Pancreas (tissue), 10 donors: Measurements from ENCODE around the gene SLITRK1. TPM values are rescaled to one million over a fixed set of nuclear protein-coding genes. Genes with fewer than 3 reads are reported as not detected.
A peak's percentile ranks its signal among the peaks of the same experiment; 100 is the strongest.

Experiments used
- ATAC-seq, 4 donors: fragments of 200-7000 bp; cut with Tn5 transposase; one replicate each; pipeline versions ENCODE4 v1.8.0 to v1.9.1; 2020; ENCODE audit warnings: mild to moderate bottlenecking in 4 of 4, moderate library complexity in 4 of 4
- DNase-seq, 6 donors: peaks; one replicate each; pipeline ENCODE4 v3.0.0-alpha.2; 2020
- FAIRE-seq: peaks from 2 replicates; lab custom pipeline; 2012; peaks lifted over from hg19 to GRCh38; lab: Jason Lieb, UNC
- H3K27ac ChIP-seq, 4 donors: fragments of 200-600 bp; sonication (generic); 1 replicate in 3 of 4; 2 replicates in 1 of 4; pipeline versions ENCODE4 v1.5.0 to v1.8.0; 2020
- H3K27me3 ChIP-seq, 4 donors: fragments of 200-600 bp; one replicate each; pipeline ENCODE4 v1.8.0; 2021
- H3K36me3 ChIP-seq, 3 donors: fragments of 200-600 bp; sonication (generic) in 1 of 3; one replicate each; pipeline versions ENCODE4 v1.5.0 to v1.8.0; 2020 to 2021
- H3K4me1 ChIP-seq, 3 donors: fragments of 200-600 bp; one replicate each; pipeline ENCODE4 v1.8.0; 2021
- H3K4me3 ChIP-seq, 4 donors: fragments of 200-600 bp; sonication (generic) in 2 of 4; one replicate each; pipeline versions ENCODE4 v1.5.0 to v1.8.0; 2020 to 2021
- H3K9me3 ChIP-seq, 4 donors: fragments of 200-600 bp; one replicate each; pipeline ENCODE4 v1.8.0; 2021
- WGBS, 2 donors: extraction: QIAGEN DNeasy Blood & Tissue Kit; methylation state at CpG; one replicate each; pipeline ENCODE4 v1.1.7; 2013; 5-methylcytosine and 5-hydroxymethylcytosine counted together
- intact Hi-C, 3 donors: fragments of 100-400 bp; cut with DNase I; formaldehyde crosslinking; loops; one replicate each; pipeline versions ENCODE4 v1.11.1 to v1.14.2; 2022
- polyA plus RNA-seq, 2 donors: library from polyadenylated mRNA; stranded (reverse); fragments of 200-250 nt; gene quantifications; one replicate each; pipeline ENCODE4 v1.2.3, GENCODE V29; 2013
- total RNA-seq, 6 donors: library from RNA; stranded (reverse); fragmentation: NEBNext Ultra II Directional in 4 of 6; extraction: Animal tissue kit (Norgen Biotek cat#: 25700) in 4 of 6; gene quantifications; one replicate each; pipeline versions ENCODE4 v1.2.1 to v1.2.4, GENCODE V29; 2021 to 2023
- TF ChIP-seq, protein P1 (sequence below), 4 donors: fragments of 200-600 bp; sonication (generic) in 3 of 4; IDR thresholded peaks; one replicate each; pipeline versions ENCODE4 v1.5.0 to v1.8.0; 2021; ENCODE audit warnings: antibody characterized with exemption in 4 of 4
- donor health status: healthy with polysubstance abuse.
- donor health status: DM: no; HTN: no; CAD: no; lungs with moderate emphysema.
- donor health status: DM: no; HTN: no; CAD: no.
- donor health status: control.
- donor health status: control.
- donor health status: Bipolar disorder and iron deficiency.
- donor health status: DM: yes; HTN: yes; CAD: no.
- donor health status: DM: no; HTN: no; CAD: no.
- donor health status: DM: no; HTN: no; CAD: no.
- donor health status: DM: yes; HTN: yes; CAD: no.

The SLITRK1 gene
- total and polyA plus RNA-seq, 8 donors: 0.18 to 1.0 (median 0.27) TPM

DNA sequence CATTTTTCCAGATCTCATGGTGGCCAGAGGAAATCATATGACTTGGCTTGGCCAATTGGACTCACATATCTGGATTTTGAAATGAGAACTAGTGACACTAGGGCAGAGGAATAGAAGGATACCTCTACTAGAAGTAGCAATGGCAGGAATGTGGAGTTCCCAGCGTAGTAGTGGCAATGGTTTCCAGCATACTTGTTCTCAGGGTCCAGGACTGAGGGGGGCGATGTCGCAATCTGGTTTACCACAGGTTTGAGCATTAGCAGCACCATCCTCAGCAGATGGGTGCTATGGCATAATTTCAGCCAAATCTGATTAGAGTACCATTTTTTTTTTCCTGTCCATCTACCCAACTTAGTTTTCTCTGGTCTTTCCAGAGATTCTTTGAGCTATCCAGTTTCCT is 8.1 kb upstream of the SLITRK1 start:
- intact Hi-C loops: no loop called here
- Histone ChIP-seq H3K27ac (no peak overlapping the region), H3K4me1 (no peaks in the 10 kb centered on the region), H3K9me3 (no peaks in the 10 kb centered on the region), H3K36me3 (no peaks in the 10 kb centered on the region), H3K27me3 (no peaks in the 10 kb centered on the region), H3K4me3 (no peak overlapping the region)
- 93 to 97% methylated on average over 3 of the region's 3 CpGs for WGBS, 2 donors
- no peak for FAIRE-seq
- no peak for DNase-seq
- TF ChIP-seq, protein P1, sequence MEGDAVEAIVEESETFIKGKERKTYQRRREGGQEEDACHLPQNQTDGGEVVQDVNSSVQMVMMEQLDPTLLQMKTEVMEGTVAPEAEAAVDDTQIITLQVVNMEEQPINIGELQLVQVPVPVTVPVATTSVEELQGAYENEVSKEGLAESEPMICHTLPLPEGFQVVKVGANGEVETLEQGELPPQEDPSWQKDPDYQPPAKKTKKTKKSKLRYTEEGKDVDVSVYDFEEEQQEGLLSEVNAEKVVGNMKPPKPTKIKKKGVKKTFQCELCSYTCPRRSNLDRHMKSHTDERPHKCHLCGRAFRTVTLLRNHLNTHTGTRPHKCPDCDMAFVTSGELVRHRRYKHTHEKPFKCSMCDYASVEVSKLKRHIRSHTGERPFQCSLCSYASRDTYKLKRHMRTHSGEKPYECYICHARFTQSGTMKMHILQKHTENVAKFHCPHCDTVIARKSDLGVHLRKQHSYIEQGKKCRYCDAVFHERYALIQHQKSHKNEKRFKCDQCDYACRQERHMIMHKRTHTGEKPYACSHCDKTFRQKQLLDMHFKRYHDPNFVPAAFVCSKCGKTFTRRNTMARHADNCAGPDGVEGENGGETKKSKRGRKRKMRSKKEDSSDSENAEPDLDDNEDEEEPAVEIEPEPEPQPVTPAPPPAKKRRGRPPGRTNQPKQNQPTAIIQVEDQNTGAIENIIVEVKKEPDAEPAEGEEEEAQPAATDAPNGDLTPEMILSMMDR (IDR thresholded peaks at IDR 0.05): no peak
- ATAC-seq: no peak

DNA sequence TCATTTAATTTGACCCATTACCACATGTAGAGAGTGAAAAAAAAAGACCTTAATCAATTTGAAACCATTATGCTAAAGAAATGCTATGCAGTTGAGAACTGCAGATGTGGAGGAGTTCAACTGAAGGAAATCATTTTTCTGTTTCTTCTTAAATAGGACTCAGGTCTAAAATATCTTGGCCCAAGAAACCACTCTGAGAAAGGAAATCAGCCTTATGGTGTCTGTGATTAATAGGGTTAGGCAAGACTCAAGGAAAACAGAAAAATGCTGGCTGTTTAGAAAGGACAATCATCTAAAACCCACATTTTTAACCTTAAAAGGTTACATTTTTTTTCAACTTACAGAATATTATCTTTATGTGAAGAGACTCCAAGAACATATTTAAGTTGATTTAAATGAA is 1.9 kb upstream of the SLITRK1 start:
- Histone ChIP-seq H3K4me3 (no peak overlapping the region), H3K27ac (no peak overlapping the region), H3K27me3 (no peaks in the 10 kb centered on the region), H3K9me3 (no peaks in the 10 kb centered on the region), H3K36me3 (no peaks in the 10 kb centered on the region), H3K4me1 (no peaks in the 10 kb centered on the region)
- TF ChIP-seq, protein P1 (IDR thresholded peaks at IDR 0.05): no peak
- ATAC-seq: no peak
- intact Hi-C loops: no loop called here
- no peak for DNase-seq
- no peak for FAIRE-seq

DNA sequence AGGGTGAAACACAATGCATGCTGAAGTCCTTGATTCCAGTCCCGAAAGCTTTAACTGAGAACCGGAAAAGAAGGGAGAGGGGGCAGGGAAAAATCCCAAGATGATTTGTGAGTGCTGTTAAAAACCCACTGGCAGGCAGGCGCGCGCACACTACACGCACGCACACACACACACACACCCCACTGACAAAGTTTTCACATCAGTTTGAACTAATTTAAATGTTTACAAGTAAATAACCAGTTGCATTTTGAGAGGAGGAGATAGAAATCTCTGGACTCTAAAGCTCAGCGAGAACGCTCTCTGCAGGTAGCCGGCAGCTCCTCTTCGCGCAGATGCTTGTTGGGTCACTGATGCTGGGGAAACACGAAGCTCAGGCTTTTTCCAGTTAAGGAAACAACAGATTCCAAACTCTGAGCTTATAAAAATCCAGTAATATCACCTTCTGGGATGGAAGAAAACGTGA is 818 bp upstream of the SLITRK1 start:
- TF ChIP-seq, protein P1 (IDR thresholded peaks at IDR 0.05): no peak

GRCh38 chr13:83882606-83882959 is 309 bp upstream of the SLITRK1 start:
- Histone ChIP-seq H3K27ac (peak overlapping the region in 2 of 4 donors; percentile 7 to 22), H3K9me3 (no peaks in the 10 kb centered on the region), H3K4me1 (no peaks in the 10 kb centered on the region), H3K36me3 (no peaks in the 10 kb centered on the region), H3K27me3 (no peaks in the 10 kb centered on the region), H3K4me3 (peak overlapping the region in 3 of 4 donors; percentile 6 to 42 (median 37))
- intact Hi-C loops: no loop called here
- peak; percentile 3 to 17 (median 6) for ATAC-seq
- TF ChIP-seq, protein P1 (IDR thresholded peaks at IDR 0.05): no peak
- 4 to 7% methylated on average over 9 of the region's 9 CpGs for WGBS, 2 donors
- DNase-seq: no peak
- no peak for FAIRE-seq

More for the DNA sequence above, 818 bp upstream of the SLITRK1 start:
- H3K27ac ChIP-seq: no peak overlapping the region
- no peaks in the 10 kb centered on the region for H3K36me3 ChIP-seq
- FAIRE-seq: no peak
- peak in 3 of 4 donors; percentile 21 to 44 (median 40) for ATAC-seq
- no peaks in the 10 kb centered on the region for H3K9me3 ChIP-seq
- DNase-seq: no peak
- H3K4me1 ChIP-seq: no peaks in the 10 kb centered on the region
- WGBS, 2 donors: 3 to 6% methylated on average over 14 of the region's 14 CpGs
- intact Hi-C loops: no loop called here
- H3K4me3 ChIP-seq: peak overlapping the region in 2 of 4 donors; percentile 37 to 42
- no peaks in the 10 kb centered on the region for H3K27me3 ChIP-seq

GRCh38 chr13:83881140-83881684 is 1.1 kb downstream of the SLITRK1 start:
- FAIRE-seq: no peak
- no peak for DNase-seq
- Histone ChIP-seq H3K9me3 (no peaks in the 10 kb centered on the region), H3K4me3 (peak overlapping the region; percentile 6 to 42 (median 22)), H3K27me3 (no peaks in the 10 kb centered on the region), H3K36me3 (no peaks in the 10 kb centered on the region), H3K27ac (no peak overlapping the region), H3K4me1 (no peaks in the 10 kb centered on the region)
- intact Hi-C loops: no loop called here
- TF ChIP-seq, protein P1 (IDR thresholded peaks at IDR 0.05): no peak
- peak in 2 of 4 donors; percentile 2 to 3 for ATAC-seq
- WGBS, 2 donors: 2% methylated on average over 19 of the region's 19 CpGs
